ENCODE data around the gene BARX1. TPM values are rescaled to one million over a fixed set of nuclear protein-coding genes. Genes with fewer than 3 reads are reported as not detected.
A peak's percentile ranks its signal among the peaks of the same experiment; 100 is the strongest.

The BARX1 gene
- total and polyA plus RNA-seq, 2 donors (not counting 1 experiment from before 2014, with no cell fraction given): not detected

- Histone ChIP-seq H3K36me3 (ENCODE audit: control insufficient read depth, insufficient read depth, low read length) (no peaks in the 10 kb centered on the region), H3K4me1 (ENCODE audit: control insufficient read depth, extremely low read depth, insufficient read depth, low read length) (no peaks in the 10 kb centered on the region), H2AFZ (ENCODE audit: low read length) (no peak overlapping the region), H3K27ac (ENCODE audit: insufficient read depth, low read length) (no peak overlapping the region), H3K9ac (ENCODE audit: insufficient read depth, low read length) (no peak overlapping the region), H3K4me2 (ENCODE audit: extremely low read depth, insufficient read depth, low read length) (no peak overlapping the region), H3K79me2 (ENCODE audit: control insufficient read depth, insufficient read depth, low read length) (no peaks in the 10 kb centered on the region), H3K4me3 (replicated peaks in 1 of 4; ENCODE audit: control extremely low read depth in 1 of 4, insufficient read depth in 1 of 4, low read depth in 3 of 4, low read length in 4 of 4) (no peak overlapping the region), H4K20me1 (ENCODE audit: control insufficient read depth, extremely low read depth, insufficient read depth, low read length) (no peaks in the 10 kb centered on the region), H3K9me3 (ENCODE audit: control insufficient read depth, insufficient read depth, low read depth, low read length) (no peaks in the 10 kb centered on the region), H3K27me3 (ENCODE audit: control insufficient read depth, insufficient read depth, low read length) (peaks cover 2% of the 10 kb centered on the region)
- no peak for TF ChIP-seq CTCF (conservative IDR thresholded peaks at IDR 0.05 in 1 of 2, IDR thresholded peaks at IDR 0.05 in 1 of 2; ENCODE audit: low read depth in 1 of 2, low read length in 2 of 2)
- no peak for TF ChIP-seq EZH2 (IDR thresholded peaks at IDR 0.05; ENCODE audit: low read length, missing control alignments)
- no peak for DNase-seq (ENCODE audit: low read depth in 2 of 2)
These were observed 14.1 kb upstream of the BARX1 start for GRCh38 chr9:93969328-93969661.

DNA sequence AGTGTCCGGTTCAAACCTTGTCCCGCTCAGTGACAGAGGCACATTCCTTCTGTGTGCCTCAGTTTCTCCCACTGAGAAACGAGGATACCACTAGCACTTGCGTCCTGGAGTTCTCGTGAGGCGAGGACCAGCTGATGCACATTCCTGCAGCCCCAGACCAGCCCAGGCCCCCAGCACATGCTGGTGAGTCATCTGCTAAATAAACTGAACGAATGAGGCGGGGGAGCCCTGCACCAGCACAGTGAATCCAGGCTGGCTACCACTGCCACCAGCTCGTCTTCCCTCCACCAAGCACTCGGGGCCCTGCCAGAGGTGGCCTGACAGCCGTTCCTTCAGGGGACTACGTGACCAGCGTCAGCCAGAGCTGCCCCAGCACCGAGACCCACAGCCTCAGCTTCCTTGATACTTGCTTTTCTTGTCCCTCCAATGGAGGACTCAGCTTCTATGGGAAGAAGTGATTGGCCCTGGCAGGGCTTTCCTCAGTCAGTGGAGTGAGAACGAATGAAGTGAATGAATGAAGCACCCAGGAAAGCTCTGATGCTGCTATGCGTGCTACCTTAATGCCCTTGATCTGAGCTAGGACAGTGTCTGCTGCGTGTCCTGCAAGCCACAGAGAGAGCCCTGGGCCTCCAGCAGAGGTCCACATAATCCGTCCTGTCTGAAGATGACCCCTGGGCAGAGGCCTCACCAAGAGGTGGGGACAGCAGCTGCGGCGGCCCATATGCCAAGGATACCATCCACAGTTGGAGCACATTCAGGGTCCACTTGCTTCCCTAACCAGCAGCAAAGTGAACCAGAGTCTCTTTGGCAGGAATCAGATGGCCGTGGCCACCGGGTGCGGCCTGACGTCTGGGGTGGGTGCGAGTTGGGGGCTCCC is 13.5 kb upstream of the BARX1 start:
- DNase-seq (ENCODE audit: low read depth in 2 of 2): peak; percentile 16 to 45
- no peaks in the 10 kb centered on the region for H3K36me3 ChIP-seq (ENCODE audit: control insufficient read depth, insufficient read depth, low read length)
- H4K20me1 ChIP-seq (ENCODE audit: control insufficient read depth, extremely low read depth, insufficient read depth, low read length): no peaks in the 10 kb centered on the region
- no peaks in the 10 kb centered on the region for H3K79me2 ChIP-seq (ENCODE audit: control insufficient read depth, insufficient read depth, low read length)
- no peaks in the 10 kb centered on the region for H3K4me1 ChIP-seq (ENCODE audit: control insufficient read depth, extremely low read depth, insufficient read depth, low read length)
- H3K9ac ChIP-seq (ENCODE audit: insufficient read depth, low read length): no peak overlapping the region
- TF ChIP-seq CTCF (conservative IDR thresholded peaks at IDR 0.05 in 1 of 2, IDR thresholded peaks at IDR 0.05 in 1 of 2; ENCODE audit: low read depth in 1 of 2, low read length in 2 of 2): no peak
- no peak for TF ChIP-seq EZH2 (IDR thresholded peaks at IDR 0.05; ENCODE audit: low read length, missing control alignments)
- H3K4me2 ChIP-seq (ENCODE audit: extremely low read depth, insufficient read depth, low read length): no peak overlapping the region
- H3K27me3 ChIP-seq (ENCODE audit: control insufficient read depth, insufficient read depth, low read length): peaks cover 2% of the 10 kb centered on the region
- no peaks in the 10 kb centered on the region for H3K9me3 ChIP-seq (ENCODE audit: control insufficient read depth, insufficient read depth, low read depth, low read length)
- no peak overlapping the region for H3K27ac ChIP-seq (ENCODE audit: insufficient read depth, low read length)
- no peak overlapping the region for H3K4me3 ChIP-seq (replicated peaks in 1 of 4; ENCODE audit: control extremely low read depth in 1 of 4, insufficient read depth in 1 of 4, low read depth in 3 of 4, low read length in 4 of 4)
- H2AFZ ChIP-seq (ENCODE audit: low read length): no peak overlapping the region

- no peak overlapping the region for H3K9ac ChIP-seq (ENCODE audit: insufficient read depth, low read length)
- no peak overlapping the region for H3K27ac ChIP-seq (ENCODE audit: insufficient read depth, low read length)
- no peaks in the 10 kb centered on the region for H4K20me1 ChIP-seq (ENCODE audit: control insufficient read depth, extremely low read depth, insufficient read depth, low read length)
- TF ChIP-seq CTCF (conservative IDR thresholded peaks at IDR 0.05 in 1 of 2, IDR thresholded peaks at IDR 0.05 in 1 of 2; ENCODE audit: low read depth in 1 of 2, low read length in 2 of 2): no peak
- TF ChIP-seq EZH2 (IDR thresholded peaks at IDR 0.05; ENCODE audit: low read length, missing control alignments): no peak
- no peaks in the 10 kb centered on the region for H3K4me1 ChIP-seq (ENCODE audit: control insufficient read depth, extremely low read depth, insufficient read depth, low read length)
- H3K79me2 ChIP-seq (ENCODE audit: control insufficient read depth, insufficient read depth, low read length): no peaks in the 10 kb centered on the region
- no peaks in the 10 kb centered on the region for H3K9me3 ChIP-seq (ENCODE audit: control insufficient read depth, insufficient read depth, low read depth, low read length)
- no peak for DNase-seq (ENCODE audit: low read depth in 2 of 2)
- H3K27me3 ChIP-seq (ENCODE audit: control insufficient read depth, insufficient read depth, low read length): peaks cover 2% of the 10 kb centered on the region
- H2AFZ ChIP-seq (ENCODE audit: low read length): no peak overlapping the region
- no peaks in the 10 kb centered on the region for H3K36me3 ChIP-seq (ENCODE audit: control insufficient read depth, insufficient read depth, low read length)
- H3K4me2 ChIP-seq (ENCODE audit: extremely low read depth, insufficient read depth, low read length): no peak overlapping the region
- H3K4me3 ChIP-seq (replicated peaks in 1 of 4; ENCODE audit: control extremely low read depth in 1 of 4, insufficient read depth in 1 of 4, low read depth in 3 of 4, low read length in 4 of 4): no peak overlapping the region
These were observed 12.1 kb upstream of the BARX1 start for GRCh38 chr9:93967020-93967803.

All from fibroblast of lung (primary cell).